GM18870 (cell line): ENCODE data around the gene ADPRS.

Experiments
- ATAC-seq: cut with Tn5 transposase; IDR thresholded peaks from one replicate; pipeline ENCODE4 v1.9.1; 2021; ENCODE audit warnings: moderate library complexity; ENCODE audit not compliant: unreplicated experiment

The ADPRS gene

GRCh38 chr1:36128905-36129206, 40.2 kb downstream of the ADPRS start:
- ATAC-seq, result no peak

- no peak for ATAC-seq
Observed at GRCh38 chr1:36132029-36132428, 43.3 kb downstream of the ADPRS start.

- no peak for ATAC-seq
Observed at GRCh38 chr1:36133484-36133883, 44.8 kb downstream of the ADPRS start.

- ATAC-seq, result no peak
Observed at GRCh38 chr1:36134031-36134430, 45.3 kb downstream of the ADPRS start.

GRCh38 chr1:36134505-36135329, 46.0 kb downstream of the ADPRS start:
- no peak for ATAC-seq

- no peak for ATAC-seq
Observed at GRCh38 chr1:36135330-36135667, 46.6 kb downstream of the ADPRS start.

- ATAC-seq, result no peak
Observed at GRCh38 chr1:36135796-36136195, 47.1 kb downstream of the ADPRS start.

GRCh38 chr1:36136535-36136934, 47.8 kb downstream of the ADPRS start:
- ATAC-seq, result no peak

- no peak for ATAC-seq
Observed at GRCh38 chr1:36137226-36137625, 48.5 kb downstream of the ADPRS start.

GRCh38 chr1:36137776-36138175, 49.1 kb downstream of the ADPRS start:
- ATAC-seq, result no peak

- ATAC-seq, result no peak
Observed at GRCh38 chr1:36139521-36139920, 50.8 kb downstream of the ADPRS start.

- no peak for ATAC-seq
Observed at GRCh38 chr1:36142121-36142520, 53.4 kb downstream of the ADPRS start.

GRCh38 chr1:36143424-36143823, 54.7 kb downstream of the ADPRS start:
- no peak for ATAC-seq
